GM19043 (cell line): ENCODE results near the gene C19orf25.

Experiments used
- ATAC-seq: cut with Tn5 transposase; IDR thresholded peaks from one replicate; pipeline ENCODE4 v1.9.1; 2021; ENCODE audit warnings: low read depth; ENCODE audit not compliant: unreplicated experiment

The C19orf25 gene

GRCh38 chr19:1434577-1435060 is 44.4 kb downstream of the C19orf25 start:
- no peak for ATAC-seq

- no peak for ATAC-seq
Measured at GRCh38 chr19:1434040-1434366, 45.0 kb downstream of the C19orf25 start.

- no peak for ATAC-seq
Measured at GRCh38 chr19:1433119-1434039, 45.6 kb downstream of the C19orf25 start.

- no peak for ATAC-seq
Measured at GRCh38 chr19:1432507-1432887, 46.5 kb downstream of the C19orf25 start.

GRCh38 chr19:1431759-1432506 is 47.1 kb downstream of the C19orf25 start:
- no peak for ATAC-seq

- no peak for ATAC-seq
Measured at GRCh38 chr19:1430246-1430645, 48.8 kb downstream of the C19orf25 start.

- no peak for ATAC-seq
Measured at GRCh38 chr19:1429750-1430149, 49.3 kb downstream of the C19orf25 start.

- no peak for ATAC-seq
Measured at GRCh38 chr19:1428738-1429391, 50.1 kb downstream of the C19orf25 start.

- ATAC-seq: no peak
Measured at GRCh38 chr19:1427221-1427920, 51.6 kb downstream of the C19orf25 start.

- ATAC-seq: no peak
Measured at GRCh38 chr19:1426736-1427135, 52.3 kb downstream of the C19orf25 start.

GRCh38 chr19:1425902-1426301 is 53.1 kb downstream of the C19orf25 start:
- ATAC-seq: no peak

GRCh38 chr19:1425102-1425837 is 53.7 kb downstream of the C19orf25 start:
- ATAC-seq: no peak

GRCh38 chr19:1424192-1424955 is 54.6 kb downstream of the C19orf25 start:
- no peak for ATAC-seq

- no peak for ATAC-seq
Measured at GRCh38 chr19:1423436-1424191, 55.4 kb downstream of the C19orf25 start.
